ENCODE measurements around the gene LIN28B. TPM values are rescaled to one million over a fixed set of nuclear protein-coding genes. Genes with fewer than 3 reads are reported as not detected.

Gene LIN28B
- total RNA-seq, result 35.2 and 38.8 TPM in 2 replicates
- long read RNA-seq, full-length matches to known transcripts, result 35 of 79 reads
- long read RNA-seq, partial matches to known transcripts, result 17 of 79 reads
- long read RNA-seq, other reads (novel, unspliced or antisense), result 27 of 79 reads

- no peak for DNase-seq (ENCODE audit: low spot score, unreplicated experiment)
- Mint-ChIP-seq H3K9me3 (ENCODE audit: low read depth) (no peaks in the 10 kb centered on the region), H3K4me1 (ENCODE audit: low read depth) (peaks cover 31% of the 10 kb centered on the region), H3K27ac (peak within 1 kb of the TSS; percentile 99), H3K27me3 (no peaks in the 10 kb centered on the region), H3K4me3 (ENCODE audit: low read depth) (peak within 1 kb of the TSS; percentile 92), H3K36me3 (ENCODE audit: insufficient read depth) (no peaks in the 10 kb centered on the region)
- TF ChIP-seq CTCF (IDR thresholded peaks at IDR 0.05; ENCODE audit: unreplicated experiment), result no peak
Observed at GRCh38 chr6:104956731-104957294, at the start of gene LIN28B. LIN28B (plus strand) TSS chr6:104957107; CDS start chr6:104957251, 144 bp downstream.

- Mint-ChIP-seq H3K27me3 (no peaks in the 10 kb centered on the region), H3K4me3 (ENCODE audit: low read depth) (no peak overlapping the region), H3K36me3 (ENCODE audit: insufficient read depth) (no peaks in the 10 kb centered on the region), H3K4me1 (ENCODE audit: low read depth) (no peaks in the 10 kb centered on the region), H3K9me3 (ENCODE audit: low read depth) (peaks cover 3% of the 10 kb centered on the region), H3K27ac (no peak overlapping the region)
- no peak for TF ChIP-seq CTCF (IDR thresholded peaks at IDR 0.05; ENCODE audit: unreplicated experiment)
- no peak for DNase-seq (ENCODE audit: low spot score, unreplicated experiment)
Observed at GRCh38 chr6:104908031-104908887, 48.6 kb upstream of the LIN28B start.

GRCh38 chr6:104908888-104909525 is 47.9 kb upstream of the LIN28B start:
- TF ChIP-seq CTCF (IDR thresholded peaks at IDR 0.05; ENCODE audit: unreplicated experiment), result no peak
- H3K27me3 Mint-ChIP-seq, result no peaks in the 10 kb centered on the region
- peaks cover under 1% of the 10 kb centered on the region for H3K9me3 Mint-ChIP-seq (ENCODE audit: low read depth)
- H3K27ac Mint-ChIP-seq, result peak overlapping the region; percentile 22
- DNase-seq (ENCODE audit: low spot score, unreplicated experiment), result no peak
- no peak overlapping the region for H3K4me3 Mint-ChIP-seq (ENCODE audit: low read depth)
- H3K4me1 Mint-ChIP-seq (ENCODE audit: low read depth), result no peaks in the 10 kb centered on the region
- no peaks in the 10 kb centered on the region for H3K36me3 Mint-ChIP-seq (ENCODE audit: insufficient read depth)

- no peak for TF ChIP-seq CTCF (IDR thresholded peaks at IDR 0.05; ENCODE audit: unreplicated experiment)
- H3K27ac Mint-ChIP-seq, result no peak overlapping the region
- no peak overlapping the region for H3K4me3 Mint-ChIP-seq (ENCODE audit: low read depth)
- no peaks in the 10 kb centered on the region for H3K27me3 Mint-ChIP-seq
- no peak for DNase-seq (ENCODE audit: low spot score, unreplicated experiment)
- no peaks in the 10 kb centered on the region for H3K9me3 Mint-ChIP-seq (ENCODE audit: low read depth)
- no peaks in the 10 kb centered on the region for H3K36me3 Mint-ChIP-seq (ENCODE audit: insufficient read depth)
- H3K4me1 Mint-ChIP-seq (ENCODE audit: low read depth), result no peaks in the 10 kb centered on the region
Observed at GRCh38 chr6:104921896-104922295, 35.0 kb upstream of the LIN28B start.

- no peaks in the 10 kb centered on the region for H3K36me3 Mint-ChIP-seq (ENCODE audit: insufficient read depth)
- no peaks in the 10 kb centered on the region for H3K27me3 Mint-ChIP-seq
- H3K4me1 Mint-ChIP-seq (ENCODE audit: low read depth), result no peaks in the 10 kb centered on the region
- TF ChIP-seq CTCF (IDR thresholded peaks at IDR 0.05; ENCODE audit: unreplicated experiment), result no peak
- H3K4me3 Mint-ChIP-seq (ENCODE audit: low read depth), result no peak overlapping the region
- H3K27ac Mint-ChIP-seq, result no peak overlapping the region
- H3K9me3 Mint-ChIP-seq (ENCODE audit: low read depth), result no peaks in the 10 kb centered on the region
- no peak for DNase-seq (ENCODE audit: low spot score, unreplicated experiment)
Observed at GRCh38 chr6:104928141-104928540, 28.8 kb upstream of the LIN28B start.

Data from progenitor cell of endocrine pancreas (in vitro differentiated cells).